Thyroid gland (tissue), 4 donors: ENCODE data around the gene TBC1D22A. TPM values are rescaled to one million over a fixed set of nuclear protein-coding genes. Genes with fewer than 3 reads are reported as not detected.

Experiments
- DNase-seq, 2 donors: peaks; one replicate each; pipeline ENCODE4 v3.0.0-alpha.2; 2019
- H3K27ac ChIP-seq, 3 donors: fragments of 200-600 bp; sonication (generic); 1 replicate in 2 of 3; 2 replicates in 1 of 3; pipeline ENCODE4 v1.5.1; 2016 to 2019; ENCODE audit warnings: mild to moderate bottlenecking in 1 of 3, moderate library complexity in 1 of 3
- H3K27me3 ChIP-seq: fragments of 200-600 bp; sonication (generic); one replicate; pipeline ENCODE4 v1.5.1; 2019
- H3K36me3 ChIP-seq, 2 donors: fragments of 200-600 bp; sonication (generic); one replicate each; pipeline ENCODE4 v1.5.1; 2016 to 2019
- H3K4me1 ChIP-seq, 2 donors: fragments of 200-600 bp; sonication (generic); one replicate each; pipeline ENCODE4 v1.5.1; 2017 to 2019
- H3K4me3 ChIP-seq, 3 donors: fragments of 200-600 bp; sonication (generic); replicated peaks in 1 of 3; 1 replicate in 2 of 3; 2 replicates in 1 of 3; pipeline ENCODE4 v1.5.1; 2016; ENCODE audit warnings: mild to moderate bottlenecking in 1 of 3
- H3K9me3 ChIP-seq: fragments of 200-600 bp; sonication (generic); one replicate; pipeline ENCODE4 v1.5.1; 2017
- CTCF ChIP-seq, 6 experiments: fragments of 200-600 bp in 3 of 6; fragments of 450-650 bp in 3 of 6; sonication (generic) in 3 of 6; IDR thresholded peaks; one replicate each; pipeline ENCODE4 v1.5.1; 2016 to 2019; ENCODE audit warnings: antibody characterized with exemption in 6 of 6, mild to moderate bottlenecking in 2 of 6, inconsistent platforms in 1 of 6, moderate library complexity in 1 of 6
- POLR2A ChIP-seq, 2 donors: fragments of 450-650 bp; IDR thresholded peaks; one replicate each; pipeline ENCODE4 v1.6.1; 2017; ENCODE audit warnings: antibody characterized with exemption in 2 of 2, mild to moderate bottlenecking in 2 of 2, moderate library complexity in 1 of 2
- WGBS, 2 donors: methylation state at CpG; one replicate each; pipeline ENCODE4 v1.1.5; 2017; 5-methylcytosine and 5-hydroxymethylcytosine counted together
- intact Hi-C: fragments of 100-400 bp; cut with DNase I; formaldehyde crosslinking; loops from one replicate; pipeline ENCODE4 v1.15.1; 2023
- total RNA-seq, 4 donors: library from RNA; depleted of rRNA; stranded (reverse); fragments of >200 nt; gene quantifications; one replicate each; pipeline ENCODE4 v1.2.3, GENCODE V29; 2016

TBC1D22A gene
- total RNA-seq, 4 donors from 2014 or later: 26.7 to 34.6 (median 33.2) TPM

DNA sequence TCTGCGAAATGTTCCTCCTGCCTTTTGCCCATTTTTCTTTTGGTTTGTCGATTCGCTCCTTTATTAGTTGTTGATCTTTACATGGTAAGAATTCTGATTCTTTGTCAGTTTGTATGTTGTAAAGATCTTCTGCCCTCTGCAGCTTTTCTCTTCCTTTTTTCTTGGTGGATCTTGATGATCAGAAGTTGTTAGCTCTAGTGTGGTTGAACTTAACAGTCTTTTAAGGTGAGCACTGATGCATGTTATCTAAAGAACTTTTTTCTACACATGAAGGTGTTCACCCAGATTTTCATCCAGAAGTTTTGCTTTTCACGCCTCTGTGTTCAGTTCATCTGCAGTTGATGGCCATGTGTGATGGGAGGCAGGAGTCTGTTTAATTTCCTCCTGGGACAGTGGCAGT, 133.7 kb downstream of the TBC1D22A start:
- intact Hi-C loops: no loop called here
- no peak for TF ChIP-seq CTCF (IDR thresholded peaks at IDR 0.05)
- no peak for TF ChIP-seq POLR2A (IDR thresholded peaks at IDR 0.05)
- H3K27me3 ChIP-seq: no peaks in the 10 kb centered on the region
- H3K27ac ChIP-seq: peak overlapping the region in 1 of 3 donors; percentile 22
- H3K36me3 ChIP-seq: no peaks in the 10 kb centered on the region
- H3K4me3 ChIP-seq: no peak overlapping the region
- 85 to 87% methylated on average over 4 of the region's 4 CpGs for WGBS, 2 donors
- peaks cover 20 to 23% of the 10 kb centered on the region in 2 donors for H3K4me1 ChIP-seq
- DNase-seq: no peak
- no peaks in the 10 kb centered on the region for H3K9me3 ChIP-seq

- 91 to 92% methylated on average over 13 of the region's 13 CpGs for WGBS, 2 donors
- intact Hi-C loops: no loop called here
Measured at GRCh38 chr22:46896568-46897245, 134.3 kb downstream of the TBC1D22A start.

DNA sequence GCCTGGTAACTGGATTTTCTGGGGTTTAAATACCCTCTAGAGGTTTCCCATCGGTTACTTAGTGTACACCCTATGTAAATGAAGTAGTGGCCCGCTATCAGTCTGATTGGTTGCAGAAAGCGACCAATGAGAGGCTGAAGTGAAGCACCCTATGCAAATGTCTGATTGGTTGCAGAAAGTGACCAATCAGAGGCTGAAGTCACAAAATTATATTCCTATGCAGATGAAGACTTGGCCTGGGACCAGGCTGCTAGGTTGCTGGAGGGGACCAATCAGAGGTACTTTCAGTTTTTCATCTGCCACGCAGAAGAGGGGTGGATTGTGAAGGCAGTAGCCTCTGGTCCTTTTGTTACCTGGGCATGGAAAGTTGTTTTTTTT, 134.8 kb downstream of the TBC1D22A start:
- no peaks in the 10 kb centered on the region for H3K9me3 ChIP-seq
- peak; percentile 25 to 44 for DNase-seq
- no peaks in the 10 kb centered on the region for H3K27me3 ChIP-seq
- 83 to 88% methylated on average over 4 of the region's 4 CpGs for WGBS, 2 donors
- peak overlapping the region in 2 of 3 donors; percentile 10 to 26 for H3K27ac ChIP-seq
- H3K4me3 ChIP-seq: no peak overlapping the region
- no peaks in the 10 kb centered on the region for H3K36me3 ChIP-seq
- intact Hi-C loops: no loop called here
- TF ChIP-seq CTCF (IDR thresholded peaks at IDR 0.05) (no peak), POLR2A (IDR thresholded peaks at IDR 0.05) (no peak)
- H3K4me1 ChIP-seq: peaks cover 20 to 23% of the 10 kb centered on the region in 2 donors

More at GRCh38 chr22:46896568-46897245, 134.3 kb downstream of the TBC1D22A start:
- Histone ChIP-seq H3K4me1 (peaks cover 20 to 23% of the 10 kb centered on the region in 2 donors), H3K27ac (peak overlapping the region in 1 of 3 donors; percentile 26), H3K27me3 (no peaks in the 10 kb centered on the region), H3K9me3 (no peaks in the 10 kb centered on the region), H3K36me3 (no peaks in the 10 kb centered on the region), H3K4me3 (no peak overlapping the region)
- no peak for DNase-seq
- no peak for TF ChIP-seq POLR2A (IDR thresholded peaks at IDR 0.05)
- no peak for TF ChIP-seq CTCF (IDR thresholded peaks at IDR 0.05)

- no peak for TF ChIP-seq POLR2A (IDR thresholded peaks at IDR 0.05)
- Histone ChIP-seq H3K27ac (no peak overlapping the region), H3K9me3 (no peaks in the 10 kb centered on the region), H3K27me3 (no peaks in the 10 kb centered on the region), H3K4me3 (no peak overlapping the region), H3K4me1 (peaks cover 22 to 25% of the 10 kb centered on the region in 2 donors), H3K36me3 (no peaks in the 10 kb centered on the region)
- WGBS, 2 donors: 92 to 96% methylated on average over 5 of the region's 5 CpGs
- intact Hi-C loops: no loop called here
- no peak for DNase-seq
Measured at GRCh38 chr22:46900549-46900948, 138.1 kb downstream of the TBC1D22A start.

DNA sequence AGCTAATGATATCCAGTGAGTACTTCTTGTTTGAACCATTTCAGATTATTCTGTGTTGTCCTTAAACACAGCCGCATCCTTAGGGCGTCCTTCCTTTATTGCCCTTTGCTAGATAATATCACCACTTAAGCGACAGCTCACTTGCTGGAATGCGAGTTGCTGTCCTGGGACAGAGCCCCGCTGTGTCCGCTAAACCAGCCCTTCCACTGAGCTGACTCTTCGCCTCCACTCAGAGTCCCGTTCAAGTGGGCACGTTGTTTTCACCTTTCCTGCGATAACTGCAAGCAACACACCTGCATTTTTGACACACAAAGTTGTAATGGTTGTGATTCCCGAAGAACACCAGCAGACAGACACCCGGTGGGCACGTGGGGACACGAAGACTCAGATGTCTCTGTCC, 140.0 kb downstream of the TBC1D22A start:
- H3K9me3 ChIP-seq: no peaks in the 10 kb centered on the region
- H3K27ac ChIP-seq: peak overlapping the region in 1 of 3 donors; percentile 71
- no peak for TF ChIP-seq CTCF (IDR thresholded peaks at IDR 0.05)
- TF ChIP-seq POLR2A (IDR thresholded peaks at IDR 0.05): no peak
- DNase-seq: peak; percentile 34 to 41
- no peaks in the 10 kb centered on the region for H3K36me3 ChIP-seq
- 73 to 74% methylated on average over 14 of the region's 14 CpGs for WGBS, 2 donors
- intact Hi-C loops: no loop called here
- no peak overlapping the region for H3K4me3 ChIP-seq
- H3K27me3 ChIP-seq: no peaks in the 10 kb centered on the region
- H3K4me1 ChIP-seq: peaks cover 12 to 16% of the 10 kb centered on the region in 2 donors
